ENCODE results near the gene BLID. TPM values are rescaled to one million over a fixed set of nuclear protein-coding genes. Genes with fewer than 3 reads are reported as not detected.

The BLID gene
- total and polyA plus RNA-seq, 10 of the 15 experiments (the other 5 are each of a cell fraction or from before 2014, with no cell fraction given) = not detected

DNA sequence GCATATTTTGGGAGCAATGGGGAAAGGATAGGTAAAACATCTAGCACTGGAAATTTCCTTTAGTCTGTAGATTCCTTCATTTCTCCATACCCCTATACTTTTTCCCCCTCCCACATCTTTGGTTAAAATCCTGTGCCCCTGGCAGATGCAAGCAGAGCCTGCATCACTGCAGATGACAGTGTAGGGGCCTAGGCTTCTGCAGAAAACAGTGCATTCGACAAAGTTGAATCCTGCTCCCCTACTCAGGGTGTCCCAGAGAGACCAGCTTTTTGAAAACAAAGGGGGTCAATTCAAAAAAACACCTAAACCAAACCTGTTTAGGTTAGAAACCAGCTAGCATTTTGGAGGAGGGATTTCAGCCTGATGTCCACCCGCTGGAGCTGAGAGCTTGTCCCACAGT lies 43.8 kb upstream of the BLID start:
- CTCF ChIA-PET = no interaction called here
- Histone ChIP-seq H3K9ac (ENCODE audit: control insufficient read depth, insufficient read depth, low read length) (no peak overlapping the region), H3K36me3 (ENCODE audit: control insufficient read depth in 2 of 2, insufficient read depth in 2 of 2, low read length in 1 of 2) (no peaks in the 10 kb centered on the region), H3K27me3 (replicated peaks in 1 of 2; ENCODE audit: control insufficient read depth in 2 of 2, insufficient read depth in 2 of 2, low read length in 1 of 2) (peaks cover 0 to 3% of the 10 kb centered on the region in 2 experiments; a peak in 1 of 4 replicates), H3K27ac (ENCODE audit: control insufficient read depth, insufficient read depth) (no peak overlapping the region), H3K79me2 (ENCODE audit: control insufficient read depth, insufficient read depth, low read length) (no peaks in the 10 kb centered on the region), H3K9me3 (replicated peaks; ENCODE audit: control insufficient read depth, insufficient read depth, low read length) (no peaks in the 10 kb centered on the region), H3K4me2 (ENCODE audit: control insufficient read depth, insufficient read depth) (no peak overlapping the region), H2AFZ (ENCODE audit: control insufficient read depth, low read depth, low read length) (no peak overlapping the region), H3K4me1 (ENCODE audit: control insufficient read depth, insufficient read depth, low read length) (no peaks in the 10 kb centered on the region), H4K20me1 (ENCODE audit: control insufficient read depth, insufficient read depth) (no peaks in the 10 kb centered on the region; the same call in 1 of the 2 replicates), H3K4me3 (no peak overlapping the region)
- POLR2A ChIA-PET = no interaction called here
- in situ Hi-C loops (cut with MboI) (no loop called here), intact Hi-C loops (cut with micrococcal nuclease; ENCODE audit: unreplicated experiment) (no loop called here)
- ATAC-seq = no peak
- BruUV-seq (replicated peaks) = no TSS peak
- WGBS (ENCODE audit: insufficient coverage, insufficient replicate concordance, low lambda C conversion rate, missing lambda C conversion rate) = 22% methylated on average over 2 of the region's 2 CpGs
- SMC1A ChIA-PET (ENCODE audit: uncharacterized antibody, unreplicated experiment) = no interaction called here
- DNase-seq (ENCODE audit: low read depth, low spot score) = no peak
- FAIRE-seq = no peak
- no peak for TF ChIP-seq CBX3 (IDR thresholded peaks at IDR 0.05; ENCODE audit: borderline replicate concordance, low read depth)
- TF ChIP-seq, protein P1, sequence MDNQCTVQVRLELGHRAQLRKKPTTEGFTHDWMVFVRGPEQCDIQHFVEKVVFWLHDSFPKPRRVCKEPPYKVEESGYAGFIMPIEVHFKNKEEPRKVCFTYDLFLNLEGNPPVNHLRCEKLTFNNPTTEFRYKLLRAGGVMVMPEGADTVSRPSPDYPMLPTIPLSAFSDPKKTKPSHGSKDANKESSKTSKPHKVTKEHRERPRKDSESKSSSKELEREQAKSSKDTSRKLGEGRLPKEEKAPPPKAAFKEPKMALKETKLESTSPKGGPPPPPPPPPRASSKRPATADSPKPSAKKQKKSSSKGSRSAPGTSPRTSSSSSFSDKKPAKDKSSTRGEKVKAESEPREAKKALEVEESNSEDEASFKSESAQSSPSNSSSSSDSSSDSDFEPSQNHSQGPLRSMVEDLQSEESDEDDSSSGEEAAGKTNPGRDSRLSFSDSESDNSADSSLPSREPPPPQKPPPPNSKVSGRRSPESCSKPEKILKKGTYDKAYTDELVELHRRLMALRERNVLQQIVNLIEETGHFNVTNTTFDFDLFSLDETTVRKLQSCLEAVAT (IDR thresholded peaks at IDR 0.05) = no peak
- TF ChIP-seq, protein P2, sequence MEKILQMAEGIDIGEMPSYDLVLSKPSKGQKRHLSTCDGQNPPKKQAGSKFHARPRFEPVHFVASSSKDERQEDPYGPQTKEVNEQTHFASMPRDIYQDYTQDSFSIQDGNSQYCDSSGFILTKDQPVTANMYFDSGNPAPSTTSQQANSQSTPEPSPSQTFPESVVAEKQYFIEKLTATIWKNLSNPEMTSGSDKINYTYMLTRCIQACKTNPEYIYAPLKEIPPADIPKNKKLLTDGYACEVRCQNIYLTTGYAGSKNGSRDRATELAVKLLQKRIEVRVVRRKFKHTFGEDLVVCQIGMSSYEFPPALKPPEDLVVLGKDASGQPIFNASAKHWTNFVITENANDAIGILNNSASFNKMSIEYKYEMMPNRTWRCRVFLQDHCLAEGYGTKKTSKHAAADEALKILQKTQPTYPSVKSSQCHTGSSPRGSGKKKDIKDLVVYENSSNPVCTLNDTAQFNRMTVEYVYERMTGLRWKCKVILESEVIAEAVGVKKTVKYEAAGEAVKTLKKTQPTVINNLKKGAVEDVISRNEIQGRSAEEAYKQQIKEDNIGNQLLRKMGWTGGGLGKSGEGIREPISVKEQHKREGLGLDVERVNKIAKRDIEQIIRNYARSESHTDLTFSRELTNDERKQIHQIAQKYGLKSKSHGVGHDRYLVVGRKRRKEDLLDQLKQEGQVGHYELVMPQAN (conservative IDR thresholded peaks at IDR 0.05) = no peak
- TF ChIP-seq SMAD5 (IDR thresholded peaks at IDR 0.05; ENCODE audit: low read depth) = no peak
- RAD21 ChIA-PET (ENCODE audit: unreplicated experiment) = no interaction called here
